GM19025 (cell line): ENCODE measurements around the gene CLCN4.

ENCODE experiments used
- ATAC-seq: cut with Tn5 transposase; IDR thresholded peaks from one replicate; pipeline ENCODE4 v1.9.1; 2021; ENCODE audit warnings: mild to moderate bottlenecking, low read depth, moderate library complexity; ENCODE audit not compliant: unreplicated experiment

Gene CLCN4

DNA sequence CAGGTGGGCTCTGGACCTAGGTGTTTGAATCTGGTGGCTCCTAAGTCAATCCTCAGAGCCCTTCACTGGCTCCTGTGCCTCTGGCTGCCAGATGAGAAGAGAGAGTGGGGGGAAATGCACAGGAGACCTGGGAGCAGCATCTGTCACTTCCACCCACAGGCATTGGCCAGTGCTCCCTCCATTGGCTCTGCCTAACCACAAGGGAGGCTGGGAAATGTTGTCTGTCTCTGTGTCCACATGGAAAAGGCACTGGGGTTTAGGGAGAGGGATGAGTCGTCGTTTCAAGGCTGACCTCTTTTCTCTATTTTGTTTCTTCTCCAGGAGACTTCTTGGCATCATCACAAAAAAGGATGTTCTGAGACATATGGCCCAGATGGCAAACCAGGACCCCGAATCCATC lies 76.4 kb downstream of the CLCN4 start:
- ATAC-seq, result no peak

GRCh38 chrX:10233696-10234095 lies 76.9 kb downstream of the CLCN4 start:
- no peak for ATAC-seq

DNA sequence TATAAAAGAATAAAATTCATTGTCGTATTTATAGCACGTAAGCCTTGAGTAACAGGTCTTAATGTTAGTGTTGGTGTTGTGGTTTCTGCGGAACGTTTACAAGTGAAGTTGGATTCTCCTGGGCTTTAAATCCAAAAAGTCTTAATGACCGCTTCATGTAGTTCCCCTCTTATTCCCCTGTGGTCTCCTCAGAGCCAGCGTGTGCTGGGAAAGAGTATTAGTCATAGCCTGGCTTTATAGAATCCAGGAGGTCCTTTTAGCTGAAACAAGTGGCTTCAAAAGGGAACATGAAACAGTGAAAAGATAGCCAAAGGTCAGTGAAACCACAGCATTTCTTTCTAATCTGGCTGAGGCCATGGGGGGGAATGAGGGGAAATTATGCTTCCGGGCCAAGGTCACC lies 79.1 kb downstream of the CLCN4 start:
- ATAC-seq, result no peak

- no peak for ATAC-seq
These were observed 80.5 kb downstream of the CLCN4 start for GRCh38 chrX:10237241-10237640.

GRCh38 chrX:10239611-10240064 lies 82.9 kb downstream of the CLCN4 start:
- ATAC-seq, result no peak

GRCh38 chrX:10240918-10241317 lies 84.1 kb downstream of the CLCN4 start:
- no peak for ATAC-seq

- no peak for ATAC-seq
These were observed 85.3 kb downstream of the CLCN4 start for GRCh38 chrX:10242026-10242425.

GRCh38 chrX:10243106-10243505 lies 86.3 kb downstream of the CLCN4 start:
- ATAC-seq, result no peak

DNA sequence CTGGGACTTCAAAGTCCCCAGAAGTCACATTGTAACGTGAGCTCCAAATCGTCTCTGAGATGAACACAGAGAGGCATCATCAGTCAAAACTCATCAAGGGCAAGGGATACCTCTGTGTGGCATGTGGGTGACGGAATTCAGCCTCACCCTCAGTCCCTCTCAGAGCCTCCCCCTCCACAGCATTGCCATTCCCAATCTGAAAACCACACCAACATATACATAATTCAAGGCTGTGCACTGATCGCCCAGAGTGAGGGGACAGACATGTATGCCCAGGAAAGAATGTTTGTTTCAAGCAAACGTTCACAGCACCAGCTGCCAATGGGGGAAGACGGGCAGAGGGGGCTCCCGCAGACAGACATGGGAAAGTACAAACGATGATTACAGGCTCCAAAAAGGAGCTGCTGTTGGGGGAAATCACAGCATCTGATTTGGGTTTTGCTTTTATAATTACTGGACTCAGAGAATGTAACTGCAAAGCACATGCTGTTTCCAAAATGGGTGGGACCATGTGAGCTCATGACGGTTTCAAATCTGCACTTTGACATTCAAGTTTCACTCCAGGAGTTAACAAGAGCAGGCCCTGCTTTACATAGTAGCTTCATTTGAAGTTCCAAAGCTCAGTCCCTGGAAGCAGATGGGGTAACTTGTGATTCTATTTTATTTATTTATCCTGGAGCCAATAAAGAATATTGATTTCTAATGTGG lies 88.3 kb downstream of the CLCN4 start:
- no peak for ATAC-seq

GRCh38 chrX:10245886-10246285 lies 89.1 kb downstream of the CLCN4 start:
- ATAC-seq, result no peak

DNA sequence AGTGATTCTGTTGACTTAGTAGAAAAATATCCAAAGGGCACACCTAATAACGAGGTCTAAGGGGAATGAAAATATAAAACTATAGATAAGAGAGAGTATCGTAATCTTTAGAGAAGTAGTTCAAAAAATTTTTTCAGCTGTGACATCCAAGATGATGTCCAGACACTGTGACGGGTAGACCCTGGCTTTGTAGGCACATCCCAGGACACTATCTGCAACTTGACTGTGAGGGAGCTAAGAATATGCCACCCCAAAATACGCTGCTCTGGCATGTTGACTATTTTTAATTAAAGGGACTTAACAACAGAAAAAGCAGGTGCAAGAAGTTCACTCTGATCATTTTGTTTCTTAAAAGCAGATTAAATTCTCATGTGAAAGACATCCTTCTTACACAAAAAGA lies 89.5 kb downstream of the CLCN4 start:
- ATAC-seq, result no peak

GRCh38 chrX:10246846-10247245 lies 90.1 kb downstream of the CLCN4 start:
- ATAC-seq, result no peak

- no peak for ATAC-seq
These were observed 98.0 kb downstream of the CLCN4 start for GRCh38 chrX:10254739-10255138.

DNA sequence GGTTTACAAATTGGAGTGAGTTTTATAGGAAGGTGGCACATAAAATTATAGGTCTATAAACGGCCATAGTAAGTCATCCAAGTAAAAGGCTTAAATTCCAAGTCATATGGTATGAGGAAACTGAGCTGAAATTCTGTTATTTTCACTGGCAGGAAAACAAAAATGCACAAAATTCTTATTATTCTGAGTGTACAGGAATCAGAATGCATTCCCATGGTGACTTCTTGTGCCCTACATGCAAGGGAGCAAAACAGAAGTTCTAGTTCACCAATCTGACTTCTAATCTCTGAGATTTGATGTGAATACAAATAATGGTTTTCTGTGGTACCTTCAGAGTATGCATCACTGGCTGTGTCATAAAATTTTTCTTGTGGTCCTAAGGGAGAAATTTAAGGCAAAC lies 102.9 kb downstream of the CLCN4 start:
- ATAC-seq, result no peak

- ATAC-seq, result no peak
These were observed 109.0 kb downstream of the CLCN4 start for GRCh38 chrX:10265775-10266174.

GRCh38 chrX:10278716-10279115 lies 121.9 kb downstream of the CLCN4 start:
- ATAC-seq, result no peak

DNA sequence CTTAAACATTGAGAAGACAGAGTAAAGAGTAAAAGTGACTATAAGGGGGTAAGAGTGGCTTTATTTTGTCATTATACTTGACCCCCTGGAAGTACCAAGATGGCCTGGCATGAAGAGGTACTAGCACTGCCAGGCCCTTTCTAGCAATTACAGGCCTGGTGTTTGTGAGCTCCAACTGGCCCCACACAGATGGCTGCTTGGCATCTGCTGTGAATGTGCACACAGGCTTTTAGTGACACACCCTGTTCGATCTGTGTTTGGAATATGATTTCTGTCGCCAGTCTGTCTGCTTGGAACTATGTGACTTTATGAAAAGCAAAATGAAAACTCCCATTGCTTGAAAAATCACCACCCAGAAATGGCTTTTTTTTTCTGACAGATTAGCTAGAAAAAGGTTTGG lies 123.3 kb downstream of the CLCN4 start:
- ATAC-seq, result no peak

GRCh38 chrX:10282490-10282889 lies 125.7 kb downstream of the CLCN4 start:
- ATAC-seq, result no peak

- no peak for ATAC-seq
These were observed 129.4 kb downstream of the CLCN4 start for GRCh38 chrX:10286195-10286594.
